WERI-Rb-1 (cell line): ENCODE measurements around the gene OR6J1.
"Not testable (repeated sequence)": the region's sequence is repeated elsewhere in the genome, so short reads cannot be mapped to it uniquely, and the experiment has no call there.

Source experiments
- DNase-seq: peaks from one replicate; pipeline ENCODE4 v3.0.0-alpha.2; 2020
- H3K27ac ChIP-seq: fragments of 250-450 bp; sonication (Bioruptor Pico); 2 replicates; pipeline ENCODE4 v1.5.1; 2020; ENCODE audit warnings: mild to moderate bottlenecking, moderate library complexity
- H3K27me3 ChIP-seq: fragments of 250-450 bp; sonication (Bioruptor Pico); 2 replicates; pipeline ENCODE4 v1.5.1; 2021; ENCODE audit warnings: mild to moderate bottlenecking, low read depth, moderate library complexity; ENCODE audit not compliant: insufficient read depth, severe bottlenecking
- H3K36me3 ChIP-seq: fragments of 250-450 bp; sonication (Bioruptor Pico); 2 replicates; pipeline ENCODE4 v1.5.1; 2020; ENCODE audit warnings: mild to moderate bottlenecking, moderate library complexity
- H3K4me3 ChIP-seq: 2 replicates; pipeline ENCODE4 v1.5.1; 2011; ENCODE audit warnings: low read depth, mild to moderate bottlenecking, control low read depth, low read length
- H3K9me3 ChIP-seq: fragments of 250-450 bp; sonication (Bioruptor Pico); 2 replicates; pipeline ENCODE4 v1.5.1; 2021; ENCODE audit warnings: mild to moderate bottlenecking, moderate library complexity; ENCODE audit not compliant: severe bottlenecking
- CTCF ChIP-seq: IDR thresholded peaks from 2 replicates; pipeline ENCODE4 v1.5.1; 2011; ENCODE audit warnings: low read depth, mild to moderate bottlenecking, control low read depth, inconsistent platforms, low read length

OR6J1 gene

DNA sequence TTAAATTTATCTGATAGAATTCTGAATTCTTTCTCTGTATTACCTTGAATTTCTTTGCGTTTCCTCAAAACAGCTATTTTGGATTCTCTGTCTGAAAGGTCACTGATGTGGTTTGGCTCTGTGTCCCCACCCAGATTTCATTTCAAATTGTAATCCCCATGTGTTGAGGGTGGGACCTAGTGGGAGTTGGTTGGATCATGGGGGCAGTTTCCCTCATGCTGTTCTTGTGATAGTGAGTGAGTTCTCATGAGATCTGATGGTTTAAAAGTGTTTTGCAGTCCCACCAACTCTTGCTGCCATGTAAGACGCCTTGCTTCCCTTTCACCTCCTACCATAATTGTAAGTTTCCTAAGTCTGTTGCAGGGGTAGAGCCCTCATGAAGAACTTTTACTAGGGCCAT lies 34.1 kb upstream of the OR6J1 start:
- no peak for TF ChIP-seq CTCF
- Histone ChIP-seq H3K36me3 (no peaks in the 10 kb centered on the region), H3K27me3 (peaks cover 46% of the 10 kb centered on the region), H3K27ac (no peak overlapping the region), H3K4me3 (no peak overlapping the region), H3K9me3 (peaks cover 5% of the 10 kb centered on the region)
- DNase-seq, result no peak

- peaks cover 46% of the 10 kb centered on the region for H3K27me3 ChIP-seq
- not testable (repeated sequence) for H3K36me3 ChIP-seq, H3K9me3 ChIP-seq, DNase-seq, H3K4me3 ChIP-seq, H3K27ac ChIP-seq
Observed at GRCh38 chr14:22677551-22677950, 33.4 kb upstream of the OR6J1 start.

DNA sequence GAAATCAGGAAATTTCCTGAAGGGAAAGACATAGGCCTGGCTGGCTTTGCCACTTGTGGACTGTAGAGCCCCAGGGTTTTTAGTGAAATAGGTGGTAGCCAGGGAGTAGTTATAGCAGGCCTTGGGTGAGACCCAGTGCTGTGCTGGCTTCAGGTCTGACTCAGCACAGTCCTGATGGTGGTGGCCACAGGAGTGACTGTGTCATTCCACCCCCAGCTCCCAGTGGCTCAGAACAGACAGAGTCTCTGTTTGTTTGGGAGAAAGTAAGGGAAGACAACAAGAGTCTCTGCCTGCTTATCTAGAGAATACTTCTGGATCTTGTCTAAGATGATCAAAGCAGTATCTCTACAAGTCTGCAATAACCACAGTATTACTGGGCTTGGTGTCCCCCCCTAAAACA lies 27.5 kb upstream of the OR6J1 start:
- Histone ChIP-seq H3K36me3 (no peaks in the 10 kb centered on the region), H3K27ac (no peak overlapping the region), H3K27me3 (peaks cover 27% of the 10 kb centered on the region), H3K9me3 (peaks cover 5% of the 10 kb centered on the region), H3K4me3 (no peak overlapping the region)
- DNase-seq, result no peak
- no peak for TF ChIP-seq CTCF

DNA sequence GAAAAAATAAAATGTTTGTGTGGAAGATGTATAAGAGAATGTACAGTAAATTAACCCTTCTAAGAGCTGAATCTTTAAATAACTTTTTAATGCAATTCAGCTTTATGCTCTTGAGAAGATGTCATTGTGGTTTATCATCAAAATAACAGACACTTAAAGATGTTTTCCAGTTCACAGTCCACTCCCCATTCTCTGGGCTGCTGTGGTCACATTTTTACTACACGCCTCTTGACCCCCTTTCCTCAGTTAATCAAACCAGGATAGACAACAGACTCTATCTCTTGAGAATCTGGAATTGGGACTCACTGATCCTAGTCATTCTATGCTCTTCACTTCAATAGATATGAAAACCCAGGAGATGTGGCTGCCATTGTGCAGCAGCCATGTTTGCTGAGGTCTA lies 24.7 kb upstream of the OR6J1 start:
- Histone ChIP-seq H3K4me3 (no peak overlapping the region), H3K36me3 (no peaks in the 10 kb centered on the region), H3K27ac (no peak overlapping the region), H3K27me3 (peaks cover 23% of the 10 kb centered on the region), H3K9me3 (peaks cover 5% of the 10 kb centered on the region)
- no peak for DNase-seq
- TF ChIP-seq CTCF, result no peak

DNA sequence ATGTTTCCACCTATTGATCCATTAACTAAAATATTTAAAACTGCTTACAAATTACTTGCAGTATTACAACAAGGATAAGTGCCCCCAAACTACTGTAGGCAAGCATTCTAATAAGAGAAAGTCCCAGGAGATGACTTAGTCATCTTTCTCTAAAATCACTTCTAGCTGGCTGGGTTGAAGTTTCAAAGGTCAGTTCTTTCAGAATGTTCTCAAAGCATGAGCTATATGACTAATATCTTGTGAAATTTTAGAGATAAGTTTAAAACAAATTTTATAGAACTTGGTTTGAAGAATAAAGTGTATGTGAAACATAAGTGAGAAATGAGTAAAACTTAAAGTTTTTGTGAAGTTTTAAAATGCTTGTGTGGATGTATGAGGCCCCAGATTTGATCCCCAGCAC lies 24.3 kb upstream of the OR6J1 start:
- H3K27me3 ChIP-seq, result peaks cover 19% of the 10 kb centered on the region
- no peak for TF ChIP-seq CTCF
- no peak overlapping the region for H3K27ac ChIP-seq
- no peak overlapping the region for H3K4me3 ChIP-seq
- H3K36me3 ChIP-seq, result no peaks in the 10 kb centered on the region
- H3K9me3 ChIP-seq, result peaks cover 5% of the 10 kb centered on the region
- no peak for DNase-seq

DNA sequence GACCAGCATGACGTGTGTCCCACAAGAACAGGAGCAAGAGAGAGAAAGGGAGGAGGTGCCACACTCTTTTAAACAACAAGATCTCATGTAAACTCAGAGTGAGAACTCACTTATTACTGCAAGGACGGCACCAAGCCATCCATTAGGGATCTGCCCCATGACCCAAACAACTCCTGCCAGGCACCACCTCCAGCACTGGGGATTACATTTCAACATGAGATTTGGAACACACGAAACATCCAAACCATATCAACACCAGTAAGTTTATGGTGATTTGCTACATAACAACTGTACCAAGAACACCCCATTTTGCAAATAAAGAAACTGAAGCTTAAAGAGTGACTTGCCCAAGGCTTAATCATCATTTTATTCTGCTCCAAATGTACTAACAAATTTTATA lies 23.7 kb upstream of the OR6J1 start:
- no peak for TF ChIP-seq CTCF
- no peak for DNase-seq
- H3K9me3 ChIP-seq, result peaks cover under 1% of the 10 kb centered on the region
- H3K36me3 ChIP-seq, result no peaks in the 10 kb centered on the region
- H3K27me3 ChIP-seq, result peaks cover 19% of the 10 kb centered on the region
- H3K4me3 ChIP-seq, result no peak overlapping the region
- no peak overlapping the region for H3K27ac ChIP-seq
